Parathyroid adenoma (tissue), 2 donors: ENCODE results near the gene SLC44A2.

Experiments
- H2AFZ ChIP-seq: fragments of 300-600 bp; sonication (generic); one replicate; pipeline ENCODE4 v1.7.0; 2017; ENCODE audit warnings: antibody characterized with exemption, mild to moderate bottlenecking
- H3K27ac ChIP-seq: fragments of 300-600 bp; sonication (generic); one replicate; pipeline ENCODE4 v1.7.0; 2017
- H3K27me3 ChIP-seq: fragments of 300-600 bp; sonication (generic); one replicate; pipeline ENCODE4 v1.7.0; 2017; ENCODE audit warnings: low read length; ENCODE audit not compliant: control insufficient read depth, insufficient read depth
- H3K36me3 ChIP-seq: fragments of 300-600 bp; sonication (generic); one replicate; pipeline ENCODE4 v1.7.0; 2017; ENCODE audit warnings: low read length; ENCODE audit not compliant: control insufficient read depth, insufficient read depth
- H3K4me1 ChIP-seq: fragments of 300-600 bp; sonication (generic); one replicate; pipeline ENCODE4 v1.7.0; 2017; ENCODE audit warnings: control low read depth
- H3K4me2 ChIP-seq: fragments of 300-600 bp; sonication (generic); one replicate; pipeline ENCODE4 v1.7.0; 2017; ENCODE audit warnings: low read length
- H3K4me3 ChIP-seq: fragments of 300-600 bp; sonication (generic); one replicate; pipeline ENCODE4 v1.7.0; 2017; ENCODE audit warnings: low read depth, low read length
- H3K79me2 ChIP-seq: fragments of 300-600 bp; sonication (generic); one replicate; pipeline ENCODE4 v1.7.0; 2017; ENCODE audit warnings: control low read depth
- H3K9ac ChIP-seq: fragments of 300-600 bp; sonication (generic); one replicate; pipeline ENCODE4 v1.7.0; 2017; ENCODE audit warnings: mild to moderate bottlenecking
- H3K9me3 ChIP-seq: fragments of 300-600 bp; sonication (generic); one replicate; pipeline ENCODE4 v1.7.0; 2017; ENCODE audit warnings: low read length; ENCODE audit not compliant: control insufficient read depth
- TF ChIP-seq, protein P1 (sequence below): fragments of 300-600 bp; sonication (generic); IDR thresholded peaks from one replicate; pipeline ENCODE4 v1.7.0; 2017; ENCODE audit warnings: antibody characterized with exemption, mild to moderate bottlenecking
- donor health status: primary hyperparathyroidism.

SLC44A2 gene

DNA sequence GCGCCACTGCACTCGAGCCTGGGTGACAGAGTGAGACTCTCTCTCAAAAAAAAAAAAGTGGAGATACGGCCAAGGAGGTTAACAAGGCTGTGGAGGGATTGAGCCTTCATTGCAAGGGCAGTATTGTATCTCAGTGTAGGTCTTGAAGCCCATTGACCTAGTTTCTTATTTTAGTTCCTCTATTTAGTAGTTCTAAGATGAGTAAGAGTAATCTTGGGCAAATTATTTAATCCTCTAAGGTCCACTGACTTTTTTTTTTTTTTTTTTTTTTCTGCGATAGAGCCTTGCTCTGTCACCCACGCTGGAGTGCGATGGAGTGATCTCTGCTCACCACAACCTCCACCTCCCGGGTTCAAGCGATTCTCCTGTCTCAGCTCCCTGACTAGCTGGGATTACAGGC, 14.5 kb downstream of the SLC44A2 start:
- H3K4me2 ChIP-seq = no peak overlapping the region

DNA sequence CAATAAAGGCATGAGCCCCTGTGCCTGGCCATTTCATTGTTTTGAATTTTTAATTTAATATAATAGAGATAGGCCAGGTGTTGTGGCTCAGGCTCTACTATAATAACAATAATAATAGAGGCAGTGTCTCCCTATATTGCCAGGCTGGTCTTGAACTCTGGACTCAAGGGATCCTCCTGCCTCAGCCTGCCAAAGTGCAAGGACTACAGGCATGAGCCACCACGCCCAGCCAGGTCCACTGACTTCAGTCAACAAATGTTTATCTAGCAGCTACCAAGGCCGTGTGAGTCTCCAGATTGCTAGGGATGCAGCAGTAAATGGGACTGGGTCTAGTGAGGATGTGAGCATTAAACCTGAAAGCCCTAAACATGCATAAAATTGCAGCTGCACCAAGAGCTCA, 15.0 kb downstream of the SLC44A2 start:
- H2AFZ ChIP-seq = no peak overlapping the region
- H3K4me1 ChIP-seq = peaks cover 7% of the 10 kb centered on the region
- H3K36me3 ChIP-seq = no peaks in the 10 kb centered on the region
- H3K27me3 ChIP-seq = no peaks in the 10 kb centered on the region
- H3K9ac ChIP-seq = no peak overlapping the region
- no peaks in the 10 kb centered on the region for H3K79me2 ChIP-seq
- TF ChIP-seq, protein P1, sequence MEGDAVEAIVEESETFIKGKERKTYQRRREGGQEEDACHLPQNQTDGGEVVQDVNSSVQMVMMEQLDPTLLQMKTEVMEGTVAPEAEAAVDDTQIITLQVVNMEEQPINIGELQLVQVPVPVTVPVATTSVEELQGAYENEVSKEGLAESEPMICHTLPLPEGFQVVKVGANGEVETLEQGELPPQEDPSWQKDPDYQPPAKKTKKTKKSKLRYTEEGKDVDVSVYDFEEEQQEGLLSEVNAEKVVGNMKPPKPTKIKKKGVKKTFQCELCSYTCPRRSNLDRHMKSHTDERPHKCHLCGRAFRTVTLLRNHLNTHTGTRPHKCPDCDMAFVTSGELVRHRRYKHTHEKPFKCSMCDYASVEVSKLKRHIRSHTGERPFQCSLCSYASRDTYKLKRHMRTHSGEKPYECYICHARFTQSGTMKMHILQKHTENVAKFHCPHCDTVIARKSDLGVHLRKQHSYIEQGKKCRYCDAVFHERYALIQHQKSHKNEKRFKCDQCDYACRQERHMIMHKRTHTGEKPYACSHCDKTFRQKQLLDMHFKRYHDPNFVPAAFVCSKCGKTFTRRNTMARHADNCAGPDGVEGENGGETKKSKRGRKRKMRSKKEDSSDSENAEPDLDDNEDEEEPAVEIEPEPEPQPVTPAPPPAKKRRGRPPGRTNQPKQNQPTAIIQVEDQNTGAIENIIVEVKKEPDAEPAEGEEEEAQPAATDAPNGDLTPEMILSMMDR = no peak
- H3K4me2 ChIP-seq = no peak overlapping the region
- no peak overlapping the region for H3K27ac ChIP-seq
- no peak overlapping the region for H3K4me3 ChIP-seq
- no peaks in the 10 kb centered on the region for H3K9me3 ChIP-seq

More for the DNA sequence above, 14.5 kb downstream of the SLC44A2 start:
- Histone ChIP-seq H3K79me2 (no peaks in the 10 kb centered on the region), H2AFZ (no peak overlapping the region), H3K9ac (no peak overlapping the region), H3K36me3 (no peaks in the 10 kb centered on the region), H3K27me3 (no peaks in the 10 kb centered on the region), H3K4me1 (peaks cover 7% of the 10 kb centered on the region), H3K4me3 (no peak overlapping the region), H3K27ac (no peak overlapping the region), H3K9me3 (no peaks in the 10 kb centered on the region)
- TF ChIP-seq, protein P1 = no peak

DNA sequence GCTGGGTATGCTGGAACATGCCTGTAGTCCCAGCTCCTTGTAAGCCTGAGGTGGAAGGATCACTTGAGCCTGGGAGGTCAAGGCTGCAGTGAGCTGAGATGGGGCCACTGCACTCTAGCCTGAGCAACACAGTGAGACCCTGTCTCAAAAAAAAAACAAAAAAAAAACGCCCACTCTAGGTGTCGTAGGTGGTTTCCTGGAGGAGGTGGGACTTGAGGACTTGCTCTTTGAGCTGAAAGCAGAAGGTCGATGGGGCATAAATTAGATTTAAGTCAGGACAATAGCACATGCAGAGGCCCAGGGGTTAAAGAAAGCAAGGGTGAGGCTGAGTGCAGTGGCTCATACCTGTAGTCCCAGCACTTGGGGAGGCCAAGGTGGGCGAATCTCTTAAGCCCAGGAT, 15.9 kb downstream of the SLC44A2 start:
- Histone ChIP-seq H3K36me3 (no peaks in the 10 kb centered on the region), H3K27ac (no peak overlapping the region)

DNA sequence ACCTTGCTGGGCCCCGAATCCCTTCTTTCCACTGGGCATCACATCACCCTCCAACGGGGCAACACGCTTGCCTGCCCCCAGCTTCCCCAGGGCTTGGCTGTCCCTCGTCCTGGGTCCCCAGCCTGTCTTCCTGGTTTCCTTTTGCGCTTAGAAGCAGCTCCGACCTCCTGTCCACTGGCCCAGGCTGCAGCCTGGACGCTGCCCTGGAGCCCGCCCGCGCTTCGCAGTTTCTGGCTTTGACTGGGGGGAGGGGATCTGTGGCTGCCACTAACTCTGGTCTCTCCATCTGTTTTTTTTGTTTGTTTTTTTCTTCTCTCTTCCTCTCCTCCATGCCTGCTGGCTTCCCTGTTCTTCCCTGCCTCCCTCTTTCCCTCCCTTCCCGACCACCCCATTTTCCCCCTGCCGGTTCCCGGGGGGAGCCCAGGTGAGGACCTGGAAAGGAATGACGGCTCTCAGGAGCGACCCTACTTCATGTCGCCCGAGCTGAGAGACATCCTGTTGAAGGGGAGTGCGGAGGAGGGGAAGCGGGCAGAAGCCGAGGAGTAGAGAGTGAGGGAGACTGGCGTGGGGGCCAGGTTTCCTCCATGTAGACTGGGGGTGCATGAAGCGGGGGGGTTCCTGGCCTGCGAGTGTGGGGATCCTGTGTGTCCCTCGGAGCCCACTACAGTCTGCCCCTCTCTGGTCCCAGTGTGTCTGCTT, 17.3 kb downstream of the SLC44A2 start:
- Histone ChIP-seq H3K9me3 (no peaks in the 10 kb centered on the region), H3K36me3 (no peaks in the 10 kb centered on the region), H3K4me1 (peaks cover 7% of the 10 kb centered on the region), H3K4me3 (no peak overlapping the region), H3K4me2 (no peak overlapping the region), H3K9ac (no peak overlapping the region), H3K27me3 (no peaks in the 10 kb centered on the region), H3K27ac (no peak overlapping the region), H2AFZ (no peak overlapping the region), H3K79me2 (no peaks in the 10 kb centered on the region)
- TF ChIP-seq, protein P1 = no peak

More for the DNA sequence above, 15.9 kb downstream of the SLC44A2 start:
- Histone ChIP-seq H3K4me3 (no peak overlapping the region), H3K9ac (no peak overlapping the region), H3K4me1 (peaks cover 7% of the 10 kb centered on the region), H3K27me3 (no peaks in the 10 kb centered on the region), H3K9me3 (no peaks in the 10 kb centered on the region), H3K4me2 (no peak overlapping the region), H3K79me2 (no peaks in the 10 kb centered on the region), H2AFZ (no peak overlapping the region)
- TF ChIP-seq, protein P1 = no peak
